Measurements from ENCODE around the gene SSC5D. TPM values are rescaled to one million over a fixed set of nuclear protein-coding genes. Genes with fewer than 3 reads are reported as not detected.
"Not testable (repeated sequence)": the region's sequence is repeated elsewhere in the genome, so short reads cannot be mapped to it uniquely, and the experiment has no call there.

SSC5D gene
- total RNA-seq, 1 donor: 10.7 TPM

DNA sequence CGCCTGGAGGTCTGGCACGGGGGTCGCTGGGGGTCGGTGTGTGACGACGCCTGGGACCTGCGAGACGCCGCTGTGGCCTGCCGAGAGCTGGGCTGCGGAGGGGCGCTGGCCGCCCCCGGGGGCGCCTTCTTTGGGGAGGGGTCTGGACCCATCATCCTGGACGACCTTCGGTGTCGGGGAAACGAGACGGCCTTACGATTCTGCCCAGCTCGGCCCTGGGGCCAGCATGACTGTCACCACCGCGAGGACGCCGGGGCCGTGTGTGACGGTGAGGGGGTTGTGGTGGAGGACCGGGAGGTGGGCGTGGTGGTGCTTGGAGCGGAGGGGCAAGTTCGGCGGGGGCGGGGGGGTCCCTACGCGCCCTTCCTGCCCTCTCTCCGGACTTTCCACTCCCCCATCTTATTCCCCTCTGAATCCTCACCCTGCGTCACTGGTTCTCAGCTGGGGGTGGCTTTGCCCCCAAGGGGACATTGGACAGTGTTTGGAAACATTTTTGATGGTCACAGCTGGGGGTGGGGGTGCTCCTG, 5.5 kb downstream of the SSC5D start:
- no peak for DNase-seq (ENCODE audit: low read depth)
- peak overlapping the region; percentile 53 for H3K4me3 ChIP-seq (ENCODE audit: low read depth, low read length)
- TF ChIP-seq, protein P1, sequence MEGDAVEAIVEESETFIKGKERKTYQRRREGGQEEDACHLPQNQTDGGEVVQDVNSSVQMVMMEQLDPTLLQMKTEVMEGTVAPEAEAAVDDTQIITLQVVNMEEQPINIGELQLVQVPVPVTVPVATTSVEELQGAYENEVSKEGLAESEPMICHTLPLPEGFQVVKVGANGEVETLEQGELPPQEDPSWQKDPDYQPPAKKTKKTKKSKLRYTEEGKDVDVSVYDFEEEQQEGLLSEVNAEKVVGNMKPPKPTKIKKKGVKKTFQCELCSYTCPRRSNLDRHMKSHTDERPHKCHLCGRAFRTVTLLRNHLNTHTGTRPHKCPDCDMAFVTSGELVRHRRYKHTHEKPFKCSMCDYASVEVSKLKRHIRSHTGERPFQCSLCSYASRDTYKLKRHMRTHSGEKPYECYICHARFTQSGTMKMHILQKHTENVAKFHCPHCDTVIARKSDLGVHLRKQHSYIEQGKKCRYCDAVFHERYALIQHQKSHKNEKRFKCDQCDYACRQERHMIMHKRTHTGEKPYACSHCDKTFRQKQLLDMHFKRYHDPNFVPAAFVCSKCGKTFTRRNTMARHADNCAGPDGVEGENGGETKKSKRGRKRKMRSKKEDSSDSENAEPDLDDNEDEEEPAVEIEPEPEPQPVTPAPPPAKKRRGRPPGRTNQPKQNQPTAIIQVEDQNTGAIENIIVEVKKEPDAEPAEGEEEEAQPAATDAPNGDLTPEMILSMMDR (IDR thresholded peaks at IDR 0.05; ENCODE audit: insufficient read depth, low read length): no peak

- peak; percentile 70 for DNase-seq (ENCODE audit: low read depth)
- peak overlapping the region; percentile 53 for H3K4me3 ChIP-seq (ENCODE audit: low read depth, low read length)
- TF ChIP-seq, protein P1 (IDR thresholded peaks at IDR 0.05; ENCODE audit: insufficient read depth, low read length): no peak
Observed at GRCh38 chr19:55494172-55494761, 6.0 kb downstream of the SSC5D start.

DNA sequence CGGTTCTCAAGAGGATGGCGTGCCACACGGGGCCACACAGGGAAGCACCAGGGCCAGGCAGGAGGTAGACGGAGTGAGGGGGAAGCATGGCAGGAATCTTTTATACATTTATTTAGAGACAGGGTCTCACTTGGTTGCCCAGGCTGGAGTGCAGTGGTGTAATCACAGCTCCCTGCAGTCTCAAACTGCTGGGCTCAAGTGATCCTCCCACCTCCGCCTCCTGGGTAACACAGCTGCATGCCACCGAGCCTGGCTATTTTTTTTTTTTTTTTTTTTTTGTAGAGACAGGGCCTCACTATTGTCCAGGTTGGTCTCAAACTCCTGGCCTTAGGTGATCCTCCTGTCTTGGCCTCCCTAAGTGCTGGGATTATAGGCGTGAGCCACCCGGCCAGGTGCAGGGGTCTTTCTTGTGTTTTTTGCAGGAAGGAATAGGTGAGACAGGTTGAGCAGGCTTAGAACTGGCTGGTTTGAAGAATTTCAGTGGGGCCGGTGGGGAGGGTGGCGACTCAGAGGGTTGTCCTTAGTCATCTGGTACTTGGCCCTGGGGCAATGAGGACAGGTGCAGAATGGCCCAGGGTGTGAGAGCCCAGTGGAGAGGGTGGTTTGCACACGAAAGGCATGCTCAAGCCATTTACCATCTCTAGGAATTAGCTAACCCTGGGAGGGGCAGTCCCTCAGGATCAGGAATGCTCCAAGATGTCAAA, 7.6 kb downstream of the SSC5D start:
- TF ChIP-seq, protein P1 (IDR thresholded peaks at IDR 0.05; ENCODE audit: insufficient read depth, low read length): no peak
- no peak for DNase-seq (ENCODE audit: low read depth)
- no peak overlapping the region for H3K4me3 ChIP-seq (ENCODE audit: low read depth, low read length)

DNA sequence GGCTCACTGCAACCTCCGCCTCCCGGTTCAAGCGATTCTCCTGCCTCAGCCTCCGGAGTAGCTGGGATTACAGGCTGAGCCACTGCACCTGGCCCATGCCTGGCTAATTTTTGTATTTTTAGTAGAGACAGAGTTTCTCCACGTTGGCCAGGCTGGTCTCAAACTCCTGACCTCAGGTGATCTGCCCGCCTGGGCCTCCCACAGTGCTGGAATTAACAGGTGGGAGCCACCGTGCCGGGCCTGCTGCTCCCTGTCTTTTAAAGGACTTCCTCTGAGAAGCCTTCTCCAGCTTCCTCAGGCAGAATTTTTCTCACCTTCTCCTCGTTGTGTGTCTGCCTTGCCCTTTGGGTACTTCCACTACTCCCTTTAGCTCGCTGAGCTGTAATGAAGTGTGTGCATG, 8.6 kb downstream of the SSC5D start:
- not testable (repeated sequence) for DNase-seq (ENCODE audit: low read depth)

DNA sequence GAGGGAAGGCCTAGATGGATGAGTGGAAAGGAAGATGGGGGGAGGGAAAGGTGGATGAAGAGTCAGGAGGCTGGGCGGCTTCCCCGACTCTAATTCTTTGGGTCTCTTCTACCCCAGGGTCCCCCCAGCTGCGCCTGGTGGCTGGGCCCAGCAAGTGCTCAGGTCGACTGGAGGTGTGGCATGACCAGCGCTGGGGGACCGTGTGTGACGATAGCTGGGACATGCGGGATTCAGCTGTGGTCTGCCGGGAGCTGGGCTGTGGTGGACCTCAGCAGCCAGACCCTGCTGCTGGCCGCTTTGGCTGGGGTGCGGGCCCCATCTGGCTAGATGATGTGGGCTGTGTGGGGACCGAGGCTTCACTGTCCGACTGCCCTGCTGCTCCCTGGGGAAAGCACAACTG, 9.5 kb downstream of the SSC5D start:
- DNase-seq (ENCODE audit: low read depth): no peak
- TF ChIP-seq, protein P1 (IDR thresholded peaks at IDR 0.05; ENCODE audit: insufficient read depth, low read length): no peak
- no peak overlapping the region for H3K4me3 ChIP-seq (ENCODE audit: low read depth, low read length)

More for the DNA sequence above, 8.6 kb downstream of the SSC5D start:
- H3K4me3 ChIP-seq (ENCODE audit: low read depth, low read length): not testable (repeated sequence)

- no peak for DNase-seq (ENCODE audit: low read depth)
- H3K4me3 ChIP-seq (ENCODE audit: low read depth, low read length): no peak overlapping the region
- TF ChIP-seq, protein P1 (IDR thresholded peaks at IDR 0.05; ENCODE audit: insufficient read depth, low read length): no peak
Observed at GRCh38 chr19:55498246-55498840, 10.1 kb downstream of the SSC5D start.

- TF ChIP-seq, protein P1 (IDR thresholded peaks at IDR 0.05; ENCODE audit: insufficient read depth, low read length): no peak
- H3K4me3 ChIP-seq (ENCODE audit: low read depth, low read length): no peak overlapping the region
- DNase-seq (ENCODE audit: low read depth): no peak
Observed at GRCh38 chr19:55500368-55500952, 12.2 kb downstream of the SSC5D start.

Data from fibroblast of the aortic adventitia (primary cell).